ENCODE data around the gene PRKG1.

PRKG1 gene

DNA sequence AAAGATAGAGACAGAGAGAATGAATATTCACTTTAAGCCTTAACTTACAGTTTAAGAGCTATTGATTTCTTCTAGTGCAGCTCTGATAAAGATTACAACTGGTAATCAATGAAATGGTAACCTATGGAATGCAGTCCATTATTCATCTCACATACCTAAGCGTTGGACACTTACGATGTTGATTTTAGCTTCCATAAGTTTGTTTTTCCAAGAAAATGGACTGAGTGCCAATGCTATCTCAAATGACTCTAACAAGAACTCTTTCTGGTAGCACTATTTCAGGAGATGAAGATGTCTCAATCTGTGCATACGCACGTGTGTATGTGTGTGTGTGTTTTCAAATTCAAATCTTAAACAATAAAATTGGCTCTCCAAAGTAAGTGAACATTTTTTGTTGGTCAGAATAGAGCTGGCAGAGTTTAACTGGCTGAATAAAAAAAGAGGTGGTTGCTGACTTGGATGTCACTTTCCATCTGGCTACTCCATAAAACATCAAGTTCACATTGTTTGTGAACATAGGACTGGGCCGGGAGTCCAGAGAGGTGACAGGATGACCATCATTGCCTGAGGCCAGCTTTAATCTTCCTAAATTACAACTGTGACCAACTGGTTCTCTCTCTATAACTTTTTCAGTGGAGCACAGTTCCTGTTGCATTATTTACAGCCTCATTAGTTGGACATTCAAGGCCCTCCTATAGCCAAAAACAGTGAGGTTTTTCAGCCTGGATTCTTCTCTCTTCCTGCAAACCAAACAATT is 732.0 kb downstream of the PRKG1 start:
- DNase-seq (ENCODE audit: low spot score) = no peak

DNA sequence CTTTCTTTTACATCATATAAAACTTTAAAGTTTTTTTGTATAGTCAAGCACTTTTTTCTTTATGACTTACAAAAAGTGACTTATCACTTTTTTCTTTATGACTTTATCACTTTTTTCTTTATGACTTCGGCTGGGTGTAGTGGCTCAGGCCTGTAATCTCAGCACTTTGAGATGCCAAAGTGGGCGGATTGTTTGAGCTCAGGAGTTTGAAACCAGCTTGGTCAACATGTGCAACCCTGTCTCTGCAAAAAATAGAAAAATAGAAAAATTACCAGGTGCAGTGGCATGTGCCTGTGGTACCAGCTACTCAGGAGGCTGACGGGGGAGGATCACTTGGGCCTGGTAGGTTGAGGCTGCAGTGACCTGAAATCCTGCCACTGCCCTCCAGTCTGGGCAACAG is 733.9 kb downstream of the PRKG1 start:
- DNase-seq (ENCODE audit: low spot score) = no peak

DNA sequence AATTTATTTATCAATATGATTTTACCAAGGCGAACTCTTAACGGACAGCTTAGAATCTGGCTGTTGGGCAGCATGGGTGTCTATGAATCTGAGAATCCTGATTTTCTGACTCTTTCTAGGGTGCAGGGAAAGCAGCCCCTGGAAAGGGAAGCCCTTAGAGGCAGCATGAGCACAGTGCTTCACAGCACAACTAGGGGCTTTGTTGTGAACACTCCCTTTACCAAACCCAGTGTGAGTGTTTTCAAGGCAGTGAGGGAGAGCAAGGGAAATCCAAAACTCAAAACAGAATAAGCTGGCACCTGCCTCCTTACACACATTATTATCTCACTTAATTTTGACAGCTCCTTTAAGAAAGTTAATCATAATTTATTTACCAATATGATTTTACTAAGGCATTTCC is 741.4 kb downstream of the PRKG1 start:
- no peak for DNase-seq (ENCODE audit: low spot score)

DNA sequence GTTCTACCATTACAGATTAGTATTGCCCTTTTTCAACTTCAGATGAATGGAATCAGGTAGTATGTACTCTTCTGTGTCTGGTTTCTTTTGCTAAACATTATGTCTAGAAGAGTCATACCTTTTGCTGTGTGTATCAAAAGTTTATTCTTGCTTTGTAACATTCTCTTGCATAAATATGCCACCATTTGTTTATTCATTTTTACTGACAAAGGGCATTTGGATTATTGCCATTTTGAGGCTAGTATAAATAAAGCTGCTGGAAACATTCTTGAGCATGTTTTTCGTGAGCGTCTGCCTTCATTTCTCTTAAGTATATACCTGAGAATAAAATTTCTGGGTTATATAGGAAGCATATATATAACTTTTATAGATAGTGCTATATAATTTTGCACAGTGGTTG is 746.8 kb downstream of the PRKG1 start:
- no peak for DNase-seq (ENCODE audit: low spot score)

DNA sequence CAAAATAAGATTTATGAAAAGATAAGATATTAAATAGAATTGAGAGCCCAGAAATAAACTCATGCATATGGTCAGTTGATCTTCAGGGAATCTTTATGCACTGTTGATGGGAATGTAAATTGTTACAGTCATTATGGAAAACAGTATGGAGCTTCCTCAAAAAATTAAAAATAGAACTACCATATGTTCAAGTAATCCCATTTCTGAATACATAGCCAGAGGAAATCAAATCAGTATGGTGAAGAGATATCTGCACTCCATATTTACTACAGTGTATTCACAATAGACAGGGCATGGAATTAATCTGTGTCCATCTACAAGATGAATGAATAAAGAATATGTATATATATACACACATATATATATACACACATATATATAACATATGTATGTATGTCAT is 747.5 kb downstream of the PRKG1 start:
- DNase-seq (ENCODE audit: low spot score) = no peak

DNA sequence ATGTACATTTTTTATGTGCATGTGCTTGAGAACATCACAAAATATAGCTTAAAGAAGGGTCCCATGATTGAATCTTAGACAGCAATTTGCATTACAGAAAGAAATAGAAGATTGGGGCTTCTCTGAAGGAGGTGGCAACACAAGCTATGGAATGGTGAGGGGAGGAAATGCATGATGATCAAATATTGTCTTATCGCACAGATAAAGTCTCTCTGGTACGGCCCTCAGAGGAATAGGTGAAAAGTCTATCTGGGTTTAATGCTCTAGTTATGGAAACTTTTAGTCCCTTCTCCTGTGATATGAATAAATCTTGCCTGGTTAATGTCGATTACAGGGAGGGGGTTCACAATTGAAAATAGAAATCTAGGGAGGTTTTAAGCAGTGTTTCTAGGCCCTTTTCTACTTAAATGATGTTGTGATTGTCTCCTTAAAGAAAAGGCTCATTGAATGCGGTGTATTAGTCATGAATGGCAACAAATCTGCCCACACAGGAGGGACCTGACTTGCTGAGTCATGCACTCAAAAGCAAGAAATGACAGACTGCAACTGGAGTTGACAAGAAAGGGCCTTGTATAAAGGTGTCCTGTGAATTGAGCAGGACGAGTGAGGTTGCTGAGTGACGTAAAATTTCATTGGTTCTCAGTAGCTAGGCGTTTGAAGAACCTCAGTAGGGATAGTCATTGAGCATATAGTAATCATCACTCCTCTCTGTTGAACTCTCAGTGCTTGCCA is 758.5 kb downstream of the PRKG1 start:
- DNase-seq (ENCODE audit: low spot score) = peak; percentile 55

DNA sequence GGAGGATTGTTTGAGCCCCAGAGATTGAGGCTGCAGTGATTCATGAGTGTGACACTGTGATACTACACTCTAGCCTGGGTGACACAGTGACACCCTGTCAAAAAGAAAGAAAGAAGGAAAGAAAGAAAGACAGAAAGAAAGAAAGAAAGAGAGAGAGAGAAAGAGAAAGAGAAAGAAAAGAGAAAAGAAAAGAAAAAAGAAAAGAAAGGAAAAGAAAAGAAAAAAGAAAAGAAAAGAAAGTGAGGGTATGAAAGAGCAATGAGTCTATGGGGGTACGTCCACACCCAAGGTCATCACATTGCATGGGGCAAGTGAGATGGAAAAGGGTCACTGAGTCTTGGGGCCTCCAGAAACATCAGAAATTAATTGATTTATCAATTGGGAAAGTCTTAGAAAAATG is 760.3 kb downstream of the PRKG1 start:
- no peak for DNase-seq (ENCODE audit: low spot score)

DNA sequence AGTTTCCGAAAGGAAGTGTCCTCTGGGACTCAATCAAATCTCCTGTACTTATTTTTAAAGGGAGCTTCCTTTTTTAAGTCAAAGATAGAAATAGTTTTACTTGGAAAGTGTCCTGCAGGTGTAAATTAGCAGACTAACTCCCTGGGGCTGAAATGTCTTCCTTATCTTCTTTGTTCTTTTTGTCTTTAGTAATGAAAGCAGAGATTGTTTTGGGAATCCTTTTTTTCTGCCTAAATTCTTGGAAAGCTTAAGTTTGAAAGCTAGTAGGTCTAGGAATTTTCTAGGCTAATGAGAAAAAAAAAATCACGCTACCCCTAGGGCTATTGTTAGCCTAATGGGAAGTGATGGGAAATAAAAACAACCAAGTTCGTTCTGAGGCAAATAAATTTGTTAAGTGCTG is 764.2 kb downstream of the PRKG1 start:
- DNase-seq (ENCODE audit: low spot score) = no peak

DNA sequence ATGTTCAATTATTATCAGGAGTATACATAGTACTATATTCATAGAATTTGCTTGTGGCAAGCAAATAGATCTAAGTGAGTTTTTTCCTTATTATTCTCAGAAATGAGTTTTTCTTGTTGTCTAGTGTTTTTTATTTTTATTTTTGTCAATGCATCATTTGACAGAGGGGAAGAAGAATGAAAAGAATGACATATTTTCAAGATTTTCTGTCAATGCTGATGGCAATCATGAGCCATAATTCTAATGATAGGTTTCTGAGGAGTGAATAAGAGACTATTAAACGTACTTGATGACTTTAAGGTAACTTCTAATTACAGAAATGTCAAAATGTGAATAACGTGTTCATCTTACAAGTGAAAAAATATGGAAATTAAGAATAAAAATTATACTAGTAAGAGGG is 769.7 kb downstream of the PRKG1 start:
- DNase-seq (ENCODE audit: low spot score) = no peak

DNA sequence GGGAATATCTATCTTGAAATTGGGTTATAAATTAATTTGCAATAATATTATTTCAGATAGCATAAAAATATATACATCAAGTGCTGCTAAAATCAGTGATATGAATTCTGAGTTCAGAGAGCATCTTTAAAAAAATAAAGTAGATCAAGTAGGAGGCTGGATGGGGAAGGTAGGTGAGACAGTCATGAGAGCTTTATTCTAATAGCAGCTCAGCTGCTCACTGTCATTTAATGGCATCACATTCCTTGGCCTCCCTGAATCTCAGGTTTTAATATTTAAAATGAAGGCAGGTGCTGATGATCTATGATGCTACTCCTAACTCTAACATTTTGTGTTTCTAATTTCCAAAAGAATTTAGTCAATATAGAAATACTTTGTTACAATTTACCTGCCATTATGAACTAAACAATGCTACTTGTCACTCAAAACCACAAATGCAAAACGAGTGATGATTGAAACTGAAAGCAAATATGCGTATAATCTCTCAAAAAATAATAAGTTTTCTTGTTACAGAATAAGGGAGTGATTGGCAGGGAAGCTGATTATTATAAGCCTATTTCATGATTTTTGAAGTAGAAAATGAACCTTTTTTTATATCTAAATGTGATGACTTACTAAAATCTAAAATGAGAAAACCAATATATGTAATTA is 772.7 kb downstream of the PRKG1 start:
- no peak for DNase-seq (ENCODE audit: low spot score)

DNA sequence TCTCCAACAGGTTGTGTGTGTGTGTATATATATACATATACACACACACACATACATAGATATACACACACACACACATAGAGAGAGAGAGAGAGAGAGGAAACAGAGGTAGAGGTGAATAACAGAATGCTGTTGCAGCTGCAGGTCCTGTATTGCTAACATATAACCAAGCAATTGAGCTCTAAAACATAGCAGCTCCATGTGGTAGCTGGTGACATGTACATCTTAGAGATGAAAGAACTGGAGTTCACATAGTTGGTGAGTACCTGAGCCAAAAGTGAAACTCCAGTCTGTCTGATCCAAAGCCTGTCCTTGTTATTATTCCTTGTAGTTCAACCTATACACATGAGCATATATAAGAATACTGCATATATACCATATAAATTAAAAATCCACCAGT is 778.0 kb downstream of the PRKG1 start:
- DNase-seq (ENCODE audit: low spot score) = no peak

DNA sequence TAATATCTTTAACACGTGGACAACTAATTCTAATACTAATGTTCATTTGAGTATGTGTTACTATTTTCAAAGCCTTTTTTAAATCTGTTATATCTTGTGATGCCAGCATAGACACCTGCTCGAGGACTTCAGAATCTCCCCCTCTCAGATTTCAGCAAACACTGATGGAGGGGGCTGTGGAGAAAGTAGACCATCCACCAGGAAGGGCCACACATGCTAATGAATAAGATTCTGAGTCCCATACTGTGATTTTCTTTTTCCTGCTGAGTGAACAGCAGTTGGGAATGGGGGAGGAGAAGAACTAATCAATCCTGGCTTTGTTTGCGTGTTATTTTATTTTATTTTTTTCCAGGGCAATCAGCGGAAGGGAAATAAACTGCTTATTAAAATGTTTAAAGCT is 783.0 kb downstream of the PRKG1 start:
- no peak for DNase-seq (ENCODE audit: low spot score)

DNA sequence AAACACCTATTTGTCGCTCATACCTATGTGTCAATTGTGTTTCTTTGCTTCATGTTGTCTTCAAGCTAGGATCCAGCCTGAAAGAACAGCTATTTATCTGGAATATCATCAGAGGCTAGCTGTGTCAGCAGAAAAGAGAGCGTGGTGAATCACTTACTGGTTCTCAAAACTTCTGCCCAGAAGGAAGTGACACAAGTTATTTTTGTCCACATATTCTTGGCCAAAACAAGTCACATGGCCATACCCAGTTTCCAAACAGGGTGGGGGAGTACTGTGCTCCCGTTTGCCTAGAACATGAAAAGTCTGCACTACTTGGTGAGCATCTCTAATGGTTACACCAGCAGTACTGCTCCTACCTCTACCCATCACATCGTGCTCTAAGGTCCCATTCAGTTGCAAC is 786.0 kb downstream of the PRKG1 start:
- no peak for DNase-seq (ENCODE audit: low spot score)

DNA sequence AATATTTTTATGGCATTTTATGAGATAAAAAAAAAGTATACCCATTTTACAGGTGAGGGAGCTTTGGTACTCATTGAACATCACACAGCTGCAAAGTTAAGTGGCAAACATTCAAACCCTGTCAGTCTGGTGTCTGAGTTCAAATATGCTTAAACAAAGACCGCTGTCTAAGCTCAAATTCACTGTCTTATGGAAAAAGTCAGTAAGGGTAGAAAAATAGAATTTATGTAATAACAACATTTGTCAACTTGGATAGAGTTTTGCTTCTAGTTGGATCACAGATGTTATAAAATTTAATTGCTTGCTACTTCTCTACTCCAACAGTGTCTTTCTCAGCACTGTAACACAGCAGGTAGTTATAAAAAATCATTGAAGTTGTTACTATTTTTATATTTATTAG is 786.8 kb downstream of the PRKG1 start:
- no peak for DNase-seq (ENCODE audit: low spot score)

DNA sequence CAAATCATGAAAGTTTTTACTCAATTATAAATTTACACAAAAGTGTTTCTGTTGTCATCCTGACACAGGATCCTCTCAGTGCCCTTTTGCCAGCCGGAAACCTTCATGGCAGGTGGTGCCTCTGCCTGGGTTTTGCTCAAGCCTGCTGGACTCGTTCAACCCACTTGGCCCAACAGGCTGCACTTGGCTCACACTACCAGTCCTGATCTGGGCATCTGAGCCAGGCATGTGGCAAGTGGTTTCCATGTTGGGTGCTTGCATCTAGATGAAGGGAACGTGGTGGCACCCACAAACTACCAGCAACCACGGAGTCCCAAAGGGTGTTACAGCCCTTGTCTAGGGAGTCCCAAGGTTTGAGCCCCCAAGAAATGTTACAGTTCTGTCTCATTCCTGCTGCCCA is 787.4 kb downstream of the PRKG1 start:
- no peak for DNase-seq (ENCODE audit: low spot score)

DNA sequence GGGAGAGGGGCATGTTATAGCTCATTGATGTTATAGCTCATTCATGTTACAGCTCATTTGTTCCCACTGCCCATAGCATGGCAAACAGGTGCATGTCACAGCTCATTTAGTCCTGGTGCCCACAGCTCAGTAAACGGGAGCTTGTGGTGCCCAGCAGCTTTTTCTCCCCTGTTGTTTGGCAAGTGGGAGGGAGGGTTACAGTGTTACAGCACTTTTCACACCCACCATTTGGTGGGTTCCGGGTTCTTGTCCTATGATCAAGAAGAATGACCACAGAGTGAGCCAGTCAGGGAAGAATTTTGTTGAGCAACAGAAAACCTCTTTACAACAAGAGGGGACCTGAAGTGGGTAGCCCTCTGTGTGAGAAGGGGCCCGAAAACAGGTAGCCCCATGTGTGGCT is 787.9 kb downstream of the PRKG1 start:
- DNase-seq (ENCODE audit: low spot score) = no peak

DNA sequence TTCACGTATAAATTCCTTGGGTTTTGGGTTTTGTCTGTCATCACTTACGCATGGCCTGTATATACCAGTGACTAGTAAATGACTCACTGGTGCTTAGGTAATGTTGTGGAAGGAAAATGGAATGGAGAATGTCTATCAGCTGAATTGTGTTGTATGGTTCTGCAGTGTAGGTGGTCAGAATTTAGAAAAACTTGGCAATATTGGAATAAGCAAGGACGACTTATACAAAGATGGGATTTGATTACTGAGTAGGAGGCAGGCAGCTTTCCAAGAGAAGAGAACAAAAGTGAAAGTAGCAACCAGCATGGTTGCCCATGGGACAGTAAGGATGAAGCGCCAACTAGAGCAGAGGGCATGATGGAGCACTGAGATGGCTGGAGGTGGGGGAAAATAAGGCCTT is 793.7 kb downstream of the PRKG1 start:
- peak; percentile 11 for DNase-seq (ENCODE audit: low spot score)

DNA sequence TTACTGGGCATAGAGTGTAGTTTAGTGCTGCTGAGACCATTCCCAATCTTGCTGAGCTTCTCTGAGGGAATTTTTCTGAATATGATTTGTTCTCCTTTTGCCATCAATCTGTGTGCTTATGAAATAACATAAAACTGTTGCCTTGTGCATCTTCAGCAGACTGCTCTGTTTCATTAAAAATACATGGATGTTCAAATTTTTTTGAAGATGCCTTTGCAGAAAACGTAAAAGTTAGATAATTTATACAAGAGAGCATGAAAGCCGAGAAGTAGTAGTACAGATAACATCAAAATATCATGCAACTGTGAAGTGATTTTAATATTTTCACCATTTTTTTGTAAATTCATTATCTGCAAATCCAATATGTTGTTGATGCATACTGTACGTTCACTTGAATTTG is 799.8 kb downstream of the PRKG1 start:
- no peak for DNase-seq (ENCODE audit: low spot score)

DNA sequence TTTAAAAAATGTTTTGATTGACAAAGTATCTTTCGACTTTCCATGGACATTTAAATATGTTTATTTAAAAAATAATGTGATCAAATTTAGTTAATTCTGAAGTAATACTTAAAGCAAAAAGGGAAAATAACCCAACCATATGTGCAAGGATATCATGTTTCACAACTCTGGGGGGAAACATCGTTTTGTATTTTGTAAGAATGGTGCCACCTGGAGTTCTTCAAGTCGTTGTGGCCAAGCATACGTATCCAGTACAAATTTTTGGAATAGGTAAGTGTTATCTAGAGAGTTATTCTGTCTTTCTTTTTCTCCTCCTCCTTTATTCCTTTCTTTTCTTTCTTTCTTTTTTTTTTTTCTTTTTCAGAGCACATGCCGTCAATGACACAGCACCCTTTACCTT is 801.3 kb downstream of the PRKG1 start:
- DNase-seq (ENCODE audit: low spot score) = no peak

DNA sequence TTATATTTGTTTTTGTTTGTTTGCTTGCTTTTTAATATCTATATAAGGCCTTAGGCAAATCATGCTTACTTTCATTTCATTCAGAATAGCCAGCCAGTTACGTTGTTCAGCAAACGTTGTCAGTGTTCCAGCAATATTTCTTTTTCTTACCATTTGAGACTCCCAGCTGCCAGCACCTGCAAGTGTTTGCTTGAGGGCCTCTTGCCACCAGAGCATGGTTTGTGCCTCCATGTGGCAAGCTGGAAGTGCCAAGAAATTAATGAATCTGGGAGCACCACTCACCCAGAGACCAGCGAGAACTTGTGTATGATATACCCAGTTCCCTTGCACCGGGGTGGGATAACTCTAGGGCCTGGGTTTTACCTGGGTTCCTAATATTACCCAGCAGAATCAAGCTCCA is 802.2 kb downstream of the PRKG1 start:
- DNase-seq (ENCODE audit: low spot score) = no peak

DNA sequence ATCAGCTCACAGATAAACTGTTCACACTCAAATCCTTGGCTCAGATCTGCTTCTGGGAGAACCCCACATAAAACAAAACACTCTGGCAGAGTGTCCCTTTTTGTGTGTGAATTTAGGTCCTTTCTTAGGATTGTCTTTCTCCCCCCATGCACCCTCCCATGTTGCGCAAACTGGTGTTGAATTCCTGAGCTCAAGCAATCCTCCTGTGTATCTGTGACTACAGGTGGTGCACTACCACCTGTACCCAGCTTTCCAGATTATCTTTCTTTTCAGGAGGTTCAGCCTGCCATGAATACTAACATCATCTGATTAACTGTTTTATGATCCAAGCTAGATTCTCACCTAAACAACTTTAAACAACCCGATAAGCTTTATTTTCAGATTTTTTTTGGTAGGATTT is 802.7 kb downstream of the PRKG1 start:
- no peak for DNase-seq (ENCODE audit: low spot score)

DNA sequence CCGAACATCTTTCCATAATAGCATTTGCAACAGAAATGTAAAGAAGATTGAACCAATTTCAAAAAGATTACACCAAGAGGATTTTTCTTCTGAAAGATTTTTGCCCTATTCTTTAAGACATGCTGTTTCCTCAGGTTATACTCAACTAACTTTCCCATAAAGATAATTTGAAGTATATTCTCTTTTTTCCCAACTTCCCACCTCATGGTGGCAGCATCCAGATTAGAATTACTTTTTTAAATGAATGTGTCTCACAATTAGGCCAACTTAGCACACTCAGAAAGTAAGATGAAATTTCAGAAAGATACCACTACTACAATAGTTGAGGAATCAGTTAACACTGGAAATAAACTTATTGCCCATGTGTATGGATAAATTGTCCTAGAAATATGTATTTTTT is 803.3 kb downstream of the PRKG1 start:
- no peak for DNase-seq (ENCODE audit: low spot score)

DNA sequence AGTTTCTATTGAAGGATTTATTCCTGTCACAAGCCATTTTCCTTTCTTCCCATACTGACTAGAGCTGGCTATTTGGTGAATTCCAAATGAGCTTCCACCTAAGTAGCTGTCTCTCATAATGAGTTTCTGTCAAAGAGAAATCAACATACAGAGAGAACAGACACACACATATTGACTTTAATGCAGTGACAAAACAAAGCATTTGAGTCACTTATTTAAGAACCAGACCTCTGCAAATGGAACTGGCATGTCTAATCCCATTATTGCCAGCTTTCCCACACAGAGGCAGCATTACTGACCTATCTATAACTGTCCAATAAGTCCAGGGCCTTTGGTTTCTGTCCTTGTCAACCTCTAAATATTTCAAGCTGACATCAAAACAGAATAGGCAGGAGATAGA is 804.4 kb downstream of the PRKG1 start:
- no peak for DNase-seq (ENCODE audit: low spot score)

Measured in LoVo (cell line).